Superior temporal gyrus (tissue), 1 donor: Measurements from ENCODE around the gene DNAAF9.

Experiments
- DNase-seq: peaks from one replicate; pipeline ENCODE4 v3.0.0-alpha.2; 2016; ENCODE audit errors: extremely low spot score

Gene DNAAF9

DNA sequence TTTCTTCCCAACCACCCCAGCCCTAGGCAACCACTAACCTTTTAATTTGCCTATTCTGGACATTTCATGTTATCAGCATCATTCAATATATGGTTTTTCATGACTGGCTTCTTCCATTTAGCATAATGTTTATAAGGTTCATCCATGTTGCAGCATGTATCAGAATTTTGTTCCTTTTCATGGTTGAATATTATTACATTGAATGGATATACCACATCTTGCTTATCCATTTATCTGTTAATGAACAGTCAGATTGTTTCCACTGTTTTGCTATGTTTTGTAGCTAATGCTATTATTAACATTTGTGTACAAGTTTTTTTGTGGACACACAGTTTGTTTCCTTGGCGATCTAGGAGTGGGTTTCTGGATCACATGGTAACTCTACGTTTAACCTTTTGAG lies 3.0 kb upstream of the DNAAF9 start:
- DNase-seq = no peak

DNA sequence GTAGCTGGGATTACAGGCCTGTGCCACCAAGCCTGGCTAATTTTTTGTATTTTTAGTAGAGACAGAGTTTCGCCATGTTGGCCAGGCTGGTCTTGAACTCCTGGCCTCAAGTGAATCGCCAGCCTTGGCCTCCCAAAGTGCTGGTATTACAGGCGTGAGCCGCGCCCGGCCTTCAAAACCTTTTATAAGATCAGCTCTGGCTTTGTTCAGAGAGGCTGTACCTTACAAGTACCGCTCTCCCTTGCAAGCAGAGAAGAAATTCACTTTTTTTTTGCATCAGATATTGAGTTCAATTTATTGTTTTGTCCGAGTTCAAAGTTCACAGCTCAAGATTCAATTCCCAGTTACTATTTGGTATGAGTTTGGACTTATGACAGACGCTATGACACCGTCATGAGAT lies 1.9 kb upstream of the DNAAF9 start:
- no peak for DNase-seq

- DNase-seq = peak; percentile 70
Observed at GRCh38 chr20:3407771-3408637, 535 bp upstream of the DNAAF9 start.

DNA sequence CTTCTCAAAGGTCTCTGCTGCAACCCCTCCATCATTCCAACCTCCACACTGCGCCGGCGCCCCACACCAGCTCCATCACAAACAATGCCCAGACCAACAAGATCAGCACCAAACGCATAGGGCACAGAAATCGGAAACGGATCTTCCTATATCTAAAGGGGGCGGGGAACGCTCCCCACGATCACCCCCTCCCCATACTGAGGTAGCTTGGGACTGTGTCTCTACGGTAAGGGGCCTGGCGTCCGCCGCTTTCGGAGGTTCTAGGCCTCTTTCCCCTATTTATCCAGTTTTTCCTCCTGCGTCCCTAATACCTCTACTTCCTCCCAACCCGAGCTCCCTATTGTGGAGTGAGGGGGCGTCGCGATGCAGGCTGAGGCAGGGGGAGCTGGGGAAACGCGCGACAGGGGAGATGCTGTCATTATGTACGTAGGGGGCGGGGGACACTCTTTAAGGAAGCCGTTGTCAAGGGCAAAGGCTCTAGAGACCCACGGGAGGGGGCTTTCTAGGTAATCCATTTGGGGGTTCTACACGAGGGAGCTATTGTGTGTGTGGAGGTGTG lies 909 bp downstream of the DNAAF9 start:
- DNase-seq = no peak

DNA sequence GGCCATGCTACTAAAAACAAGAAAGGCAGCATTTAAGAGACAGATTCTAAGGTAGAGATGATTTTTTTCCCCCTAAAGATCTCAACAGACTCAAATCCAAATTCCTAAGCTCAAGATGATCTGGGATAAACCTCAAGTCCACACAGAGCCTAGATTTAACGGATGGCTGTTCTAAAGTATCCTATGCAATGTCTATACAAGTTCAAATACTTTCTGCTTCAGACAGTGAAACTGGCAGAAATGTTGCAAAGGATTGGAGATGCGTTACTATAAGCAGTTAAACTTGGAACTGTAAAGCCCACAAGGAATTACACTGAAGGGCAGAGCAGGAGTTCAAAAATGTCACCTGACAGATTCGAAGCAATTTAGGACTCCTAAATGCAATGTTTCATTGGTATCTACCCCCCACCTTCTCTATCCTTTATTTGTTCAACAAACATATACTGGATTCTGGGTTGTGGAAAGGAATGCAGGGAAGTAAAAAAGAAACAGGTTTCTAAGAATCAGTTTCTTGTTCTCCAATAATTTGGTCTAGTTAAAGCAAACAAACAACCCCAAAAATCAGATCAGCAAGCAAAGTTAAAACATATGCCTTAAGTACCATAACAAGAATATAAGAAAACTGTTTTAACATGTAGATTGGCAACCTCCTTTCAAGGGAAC lies 1.6 kb downstream of the DNAAF9 start:
- DNase-seq = peak; percentile 65

- no peak for DNase-seq
Observed at GRCh38 chr20:3405139-3405538, 2.3 kb downstream of the DNAAF9 start.

DNA sequence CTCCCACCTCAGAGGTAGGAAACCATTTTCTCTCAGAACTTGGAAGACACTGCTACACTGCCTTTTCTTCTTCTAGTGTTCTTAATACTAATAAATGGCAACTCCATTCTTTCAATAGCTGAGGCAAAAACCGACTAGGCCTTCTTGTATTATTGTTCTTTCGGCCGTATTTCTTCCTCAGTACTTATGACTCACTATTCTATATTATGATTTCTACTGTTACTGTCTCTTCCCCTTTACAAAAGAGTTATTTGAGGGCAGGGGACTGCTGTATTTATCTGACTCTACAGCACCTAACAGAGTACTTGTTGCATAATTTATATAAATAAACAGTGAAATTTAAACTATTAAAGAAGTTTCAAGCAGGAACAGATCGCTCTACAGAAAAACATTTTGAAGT lies 3.1 kb downstream of the DNAAF9 start:
- DNase-seq = no peak

DNA sequence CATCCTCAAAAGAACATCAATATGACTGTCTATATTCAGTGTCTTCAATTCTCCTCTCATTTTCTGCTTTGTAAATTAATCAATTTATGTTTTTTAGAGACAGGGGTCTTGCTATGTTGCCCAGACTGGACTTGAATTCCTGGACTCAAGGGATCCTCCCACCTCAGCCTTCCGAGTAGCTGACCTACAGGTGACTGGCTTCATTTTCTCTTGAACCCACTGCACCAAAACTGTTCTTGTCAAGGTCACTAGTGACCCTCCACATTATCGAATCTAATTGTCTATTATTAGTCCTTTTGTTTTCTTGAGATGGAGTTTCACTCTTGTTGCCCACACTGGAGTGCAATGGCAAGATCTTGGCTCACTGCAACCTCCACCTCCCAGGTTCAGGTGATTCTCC lies 3.7 kb downstream of the DNAAF9 start:
- DNase-seq = no peak

DNA sequence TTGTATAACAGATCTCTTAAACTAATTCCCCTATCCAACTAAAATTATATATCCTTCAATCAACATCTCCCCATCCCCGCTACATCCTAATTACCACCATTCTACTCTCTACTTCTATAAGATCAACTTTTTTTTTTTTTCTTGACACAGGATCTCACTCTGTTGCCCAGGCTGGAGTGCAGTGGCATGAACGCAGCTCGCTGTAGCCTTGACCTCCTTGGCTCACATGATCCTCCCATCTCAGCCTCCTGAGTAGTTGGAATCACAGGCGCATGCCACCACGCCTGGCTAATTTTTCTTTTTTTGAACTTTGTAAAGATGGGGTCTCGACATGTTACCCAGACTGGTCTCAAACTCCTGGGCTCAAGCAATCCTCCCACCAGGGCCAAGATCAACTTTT lies 5.0 kb downstream of the DNAAF9 start:
- DNase-seq = no peak

- DNase-seq = no peak
Observed at GRCh38 chr20:3400260-3401155, 7.0 kb downstream of the DNAAF9 start.

GRCh38 chr20:3398681-3399252 lies 8.7 kb downstream of the DNAAF9 start:
- no peak for DNase-seq

GRCh38 chr20:3396492-3396891 lies 11.0 kb downstream of the DNAAF9 start:
- no peak for DNase-seq

DNA sequence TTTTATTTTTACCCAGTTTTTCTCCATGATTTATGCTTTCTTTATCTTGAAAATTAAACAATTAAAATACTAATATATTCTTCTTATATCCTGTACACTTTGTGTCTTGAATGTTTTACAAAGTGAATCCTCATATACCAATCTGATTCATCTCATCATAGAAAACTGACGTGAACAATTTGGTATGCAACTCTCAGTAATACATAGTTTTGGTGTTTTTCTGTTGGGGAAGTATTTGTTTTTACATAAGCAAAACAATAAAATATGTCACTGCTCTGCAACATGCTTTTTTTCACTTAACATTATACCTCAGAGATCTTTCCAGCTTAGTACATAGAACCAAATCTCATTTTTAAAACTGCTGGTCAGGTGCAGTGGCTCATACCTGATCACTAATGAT lies 14.7 kb downstream of the DNAAF9 start:
- DNase-seq = no peak

GRCh38 chr20:3390759-3391425 lies 16.6 kb downstream of the DNAAF9 start:
- peak; percentile 52 for DNase-seq

GRCh38 chr20:3383878-3384495 lies 23.5 kb downstream of the DNAAF9 start:
- no peak for DNase-seq

DNA sequence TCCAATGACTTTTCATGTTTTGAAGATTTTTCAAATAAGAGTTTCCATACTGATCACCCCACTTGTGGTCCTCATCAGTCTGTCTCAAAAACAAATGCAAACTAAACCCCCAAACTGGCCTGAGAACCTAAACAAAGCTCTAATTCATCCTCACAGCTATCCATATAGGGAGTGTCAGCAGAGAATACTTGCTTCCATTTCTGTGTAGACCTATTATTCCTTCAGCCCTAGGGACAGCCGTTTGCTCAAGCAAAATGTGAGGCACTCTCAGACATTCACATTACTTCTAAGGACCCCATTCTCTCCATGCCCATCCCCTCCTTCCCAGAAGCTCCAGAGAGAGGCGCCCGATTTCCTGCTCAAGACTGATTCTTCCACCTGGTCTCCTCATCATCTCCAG lies 24.6 kb downstream of the DNAAF9 start:
- peak; percentile 47 for DNase-seq

DNA sequence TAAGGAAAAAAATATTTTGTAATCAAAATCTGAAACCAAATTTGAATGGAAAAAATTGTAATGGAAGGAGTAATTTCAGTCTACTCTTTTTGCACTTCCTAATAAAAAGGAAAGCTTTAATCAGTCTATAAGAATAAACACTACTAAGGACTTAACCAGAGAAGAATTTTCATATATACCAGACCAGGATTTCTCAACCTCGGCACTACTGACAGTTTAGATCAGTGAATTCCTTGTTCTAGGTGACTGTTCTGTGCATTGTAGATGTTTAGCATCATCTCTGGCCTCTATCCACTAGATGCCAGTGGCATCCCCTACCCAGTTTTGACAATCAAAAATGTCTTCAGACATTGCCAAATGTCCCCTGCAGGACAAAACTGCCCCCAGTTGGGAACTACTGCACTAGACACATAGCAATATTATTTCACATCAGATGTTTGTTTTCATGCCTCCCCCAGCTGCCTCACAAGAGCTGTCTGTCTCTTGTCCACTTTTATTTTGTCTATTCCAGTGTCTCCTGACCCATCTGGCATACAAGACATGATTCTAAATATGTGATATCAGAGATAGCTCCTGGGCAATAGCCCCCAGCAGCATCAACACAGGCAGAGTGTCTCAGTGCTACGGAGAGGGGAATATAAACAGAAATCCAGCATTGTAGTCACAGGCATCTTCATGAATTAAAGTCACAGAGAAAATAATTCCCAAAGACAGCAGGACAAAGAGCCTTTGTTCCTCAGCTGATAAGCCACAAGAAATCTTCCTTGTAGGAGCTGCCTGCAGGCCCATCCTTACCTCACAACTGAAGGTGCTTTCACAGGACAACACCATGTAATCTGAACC lies 27.0 kb downstream of the DNAAF9 start:
- peak; percentile 80 for DNase-seq

DNA sequence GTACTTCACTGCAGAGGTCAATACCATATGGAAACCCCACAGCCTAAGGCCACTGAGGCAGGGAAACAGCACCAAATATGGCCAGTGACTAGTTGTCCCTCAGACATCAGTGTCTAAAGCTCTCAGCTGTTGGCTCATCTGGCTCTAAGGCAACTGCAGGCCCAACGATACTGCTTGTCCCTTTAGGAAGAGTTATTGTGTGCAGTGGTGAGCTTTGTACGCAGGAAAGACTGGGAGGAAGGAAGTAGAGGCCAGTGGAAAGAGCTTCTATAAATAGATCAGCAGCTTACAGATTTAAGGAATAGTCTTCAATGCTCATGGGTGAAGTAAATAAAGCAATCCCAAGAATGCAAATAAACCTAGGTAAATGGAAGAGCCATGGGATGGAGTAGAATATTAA lies 29.3 kb downstream of the DNAAF9 start:
- DNase-seq = no peak

- DNase-seq = no peak
Observed at GRCh38 chr20:3377644-3378043, 29.8 kb downstream of the DNAAF9 start.

- DNase-seq = no peak
Observed at GRCh38 chr20:3374296-3374695, 33.2 kb downstream of the DNAAF9 start.
